ENCODE data around the gene REXO5. TPM values are rescaled to one million over a fixed set of nuclear protein-coding genes. Genes with fewer than 3 reads are reported as not detected.

REXO5 gene
- polyA plus RNA-seq, 1 donor (not counting 4 experiments of a cell fraction or from before 2014, with no cell fraction given): 2.6 TPM

- dilution Hi-C loops (cut with MboI; ENCODE audit: extremely low pct_ligation_motif_present, low sequenced_read_pairs): no loop called here
- no peak overlapping the region for H2AFZ ChIP-seq (ENCODE audit: control insufficient read depth, low read length)
- no peaks in the 10 kb centered on the region for H3K79me2 ChIP-seq (ENCODE audit: control insufficient read depth, insufficient read depth, low read length)
- no peak overlapping the region for H3K9ac ChIP-seq (ENCODE audit: control insufficient read depth, extremely low read depth, insufficient read depth, low read length)
- H3K4me3 ChIP-seq (ENCODE audit: control insufficient read depth in 2 of 3, extremely low read depth in 1 of 3, insufficient read depth in 2 of 3, low read depth in 1 of 3, low read length in 3 of 3): no peak overlapping the region
- FAIRE-seq: no peak
- H3K4me2 ChIP-seq (ENCODE audit: control insufficient read depth, extremely low read depth, insufficient read depth, low read depth, low read length): no peak overlapping the region
- TF ChIP-seq CTCF (optimal IDR thresholded peaks at IDR 0.05 in 1 of 3, IDR thresholded peaks at IDR 0.05 in 1 of 3, conservative IDR thresholded peaks at IDR 0.05 in 1 of 3; ENCODE audit: extremely low read depth in 1 of 3, insufficient read depth in 2 of 3, low read length in 3 of 3) (no peak), EZH2 (IDR thresholded peaks at IDR 0.05; ENCODE audit: low read length) (no peak)
- H3K27ac ChIP-seq (ENCODE audit: control insufficient read depth, insufficient read depth, low read length): no peak overlapping the region
- H3K36me3 ChIP-seq (ENCODE audit: control insufficient read depth in 2 of 2, extremely low read depth in 1 of 2, insufficient read depth in 2 of 2, low read length in 2 of 2): no peaks in the 10 kb centered on the region
- H4K20me1 ChIP-seq (ENCODE audit: control insufficient read depth, extremely low read depth, insufficient read depth, low read length): no peaks in the 10 kb centered on the region
- H3K9me1 ChIP-seq (ENCODE audit: control insufficient read depth, extremely low read depth, insufficient read depth, low read length): no peaks in the 10 kb centered on the region
- no peaks in the 10 kb centered on the region for H3K9me3 ChIP-seq (ENCODE audit: control insufficient read depth, low read depth, low read length)
- peaks cover 4% of the 10 kb centered on the region for H3K4me1 ChIP-seq (ENCODE audit: control insufficient read depth, extremely low read depth, insufficient read depth, low read length)
- H3K27me3 ChIP-seq (ENCODE audit: control insufficient read depth, extremely low read depth, insufficient read depth, low read length): no peaks in the 10 kb centered on the region
- DNase-seq (ENCODE audit: low read depth, low spot score): no peak
Observed at GRCh38 chr16:20768818-20769217, 37.5 kb upstream of the REXO5 start.

- Histone ChIP-seq H3K4me1 (ENCODE audit: control insufficient read depth, extremely low read depth, insufficient read depth, low read length) (no peaks in the 10 kb centered on the region), H3K27ac (ENCODE audit: control insufficient read depth, insufficient read depth, low read length) (no peak overlapping the region), H4K20me1 (ENCODE audit: control insufficient read depth, extremely low read depth, insufficient read depth, low read length) (no peaks in the 10 kb centered on the region), H2AFZ (ENCODE audit: control insufficient read depth, low read length) (no peak overlapping the region), H3K9me3 (ENCODE audit: control insufficient read depth, low read depth, low read length) (no peaks in the 10 kb centered on the region), H3K36me3 (ENCODE audit: control insufficient read depth in 2 of 2, extremely low read depth in 1 of 2, insufficient read depth in 2 of 2, low read length in 2 of 2) (no peaks in the 10 kb centered on the region), H3K4me3 (ENCODE audit: control insufficient read depth in 2 of 3, extremely low read depth in 1 of 3, insufficient read depth in 2 of 3, low read depth in 1 of 3, low read length in 3 of 3) (no peak overlapping the region), H3K27me3 (ENCODE audit: control insufficient read depth, extremely low read depth, insufficient read depth, low read length) (no peaks in the 10 kb centered on the region), H3K4me2 (ENCODE audit: control insufficient read depth, extremely low read depth, insufficient read depth, low read depth, low read length) (no peak overlapping the region), H3K9me1 (ENCODE audit: control insufficient read depth, extremely low read depth, insufficient read depth, low read length) (no peaks in the 10 kb centered on the region), H3K9ac (ENCODE audit: control insufficient read depth, extremely low read depth, insufficient read depth, low read length) (no peak overlapping the region), H3K79me2 (ENCODE audit: control insufficient read depth, insufficient read depth, low read length) (no peaks in the 10 kb centered on the region)
- dilution Hi-C loops (cut with MboI; ENCODE audit: extremely low pct_ligation_motif_present, low sequenced_read_pairs): no loop called here
- FAIRE-seq (no peak), DNase-seq (ENCODE audit: low read depth, low spot score) (no peak)
- TF ChIP-seq CTCF (optimal IDR thresholded peaks at IDR 0.05 in 1 of 3, IDR thresholded peaks at IDR 0.05 in 1 of 3, conservative IDR thresholded peaks at IDR 0.05 in 1 of 3; ENCODE audit: extremely low read depth in 1 of 3, insufficient read depth in 2 of 3, low read length in 3 of 3): no peak
- TF ChIP-seq EZH2 (IDR thresholded peaks at IDR 0.05; ENCODE audit: low read length): no peak
Observed at GRCh38 chr16:20773679-20774078, 32.6 kb upstream of the REXO5 start.
